CD4-positive, CD25-positive, alpha-beta regulatory T cell (primary cell): ENCODE results near the gene PSMC4. TPM values are rescaled to one million over a fixed set of nuclear protein-coding genes. Genes with fewer than 3 reads are reported as not detected.
"Not testable (repeated sequence)": the region's sequence is repeated elsewhere in the genome, so short reads cannot be mapped to it uniquely, and the experiment has no call there.

Source experiments
- ATAC-seq, 2 donors: fragments of 150-1000 bp; cut with Tn5 transposase; one replicate each; pipeline ENCODE4 v1.10.0; 2021; ENCODE audit warnings: low read depth in 2 of 2, moderate number of reproducible peaks in 2 of 2, moderate library complexity in 1 of 2
- DNase-seq, 3 donors: peaks; one replicate each; pipeline versions ENCODE4 v3.0.0 to v3.0.0-alpha.2; 2012 to 2022; ENCODE audit warnings: mixed read lengths in 1 of 3
- H3K27ac ChIP-seq: one replicate; pipeline ENCODE4 v1.7.0; 2013; ENCODE audit warnings: mild to moderate bottlenecking, low read length; ENCODE audit not compliant: insufficient read depth, poor library complexity, severe bottlenecking
- H3K27me3 ChIP-seq: one replicate; pipeline ENCODE4 v1.7.0; 2013; ENCODE audit warnings: low read length; ENCODE audit not compliant: control insufficient read depth, insufficient read depth
- H3K36me3 ChIP-seq: one replicate; pipeline ENCODE4 v1.7.0; 2013; ENCODE audit warnings: mild to moderate bottlenecking, low read length, moderate library complexity; ENCODE audit not compliant: control insufficient read depth, insufficient read depth
- H3K4me1 ChIP-seq: 2 replicates; pipeline ENCODE4 v1.7.0; 2013; ENCODE audit warnings: mild to moderate bottlenecking, low read length; ENCODE audit not compliant: insufficient read depth, control insufficient read depth, poor library complexity, severe bottlenecking
- H3K4me3 ChIP-seq: one replicate; pipeline ENCODE4 v1.7.0; 2013; ENCODE audit warnings: low read depth, mild to moderate bottlenecking, low read length, moderate library complexity
- H3K9me3 ChIP-seq, 2 experiments: 1 replicate in 1 of 2; 2 replicates in 1 of 2; pipeline ENCODE4 v1.7.0; 2013; ENCODE audit warnings: low read length in 2 of 2, mild to moderate bottlenecking in 1 of 2, moderate library complexity in 1 of 2; ENCODE audit not compliant: control insufficient read depth in 2 of 2
- H3K27ac Mint-ChIP-seq, 3 donors: one replicate each; pipeline ENCODE4 v1.8.0; 2020 to 2022; ENCODE audit warnings: mild to moderate bottlenecking in 3 of 3, mixed read lengths in 3 of 3, moderate library complexity in 2 of 3
- H3K27me3 Mint-ChIP-seq: one replicate; pipeline ENCODE4 v1.8.0; 2022; ENCODE audit warnings: mild to moderate bottlenecking, mixed read lengths
- H3K36me3 Mint-ChIP-seq: one replicate; pipeline ENCODE4 v1.8.0; 2020; ENCODE audit warnings: mixed read lengths
- H3K4me1 Mint-ChIP-seq, 4 donors: one replicate each; pipeline ENCODE4 v1.8.0; 2020 to 2022; ENCODE audit warnings: mixed read lengths in 4 of 4, mild to moderate bottlenecking in 1 of 4
- H3K4me3 Mint-ChIP-seq, 4 donors: one replicate each; pipeline ENCODE4 v1.8.0; 2020 to 2022; ENCODE audit warnings: mild to moderate bottlenecking in 4 of 4, mixed read lengths in 4 of 4, moderate library complexity in 3 of 4
- H3K9me3 Mint-ChIP-seq, 7 donors: one replicate each; pipeline ENCODE4 v1.8.0; 2020 to 2022; ENCODE audit warnings: mixed read lengths in 7 of 7, mild to moderate bottlenecking in 3 of 7, moderate library complexity in 2 of 7
- polyA plus RNA-seq, 4 donors: library from polyadenylated mRNA; unstranded; fragments of 300-500 nt; fragmentation: Illumina TruSeq; gene quantifications; one replicate each; pipeline ENCODE4 v1.2.3, GENCODE V29; 2021
- total RNA-seq: library from RNA; stranded (reverse); gene quantifications from one replicate; pipeline ENCODE4 v1.2.3, GENCODE V29; 2022

The PSMC4 gene
- total and polyA plus RNA-seq, 5 donors from 2014 or later, result 89.9 to 122 (median 105) TPM

DNA sequence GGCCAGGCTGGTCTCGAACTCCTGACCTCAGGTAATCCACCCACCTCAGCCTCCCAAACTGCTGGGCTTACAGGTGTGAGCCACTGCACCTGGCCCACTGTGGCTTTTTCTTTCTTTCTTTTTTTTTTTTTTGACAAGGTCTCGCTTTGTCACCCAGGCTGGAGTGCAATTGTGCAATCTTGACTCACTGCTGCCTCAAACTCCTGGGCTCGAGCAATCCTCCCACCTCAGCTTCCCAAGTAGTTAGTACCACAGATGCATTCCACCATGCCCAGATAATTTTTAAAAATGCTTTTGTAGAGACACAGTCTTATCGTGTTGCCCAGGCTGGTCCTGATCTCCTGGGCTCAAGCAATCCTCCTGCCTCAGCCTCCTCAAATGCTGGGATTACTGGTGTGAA lies 24.4 kb upstream of the PSMC4 start:
- Mint-ChIP-seq H3K9me3 (peaks cover 0 to 4% (median 0%) of the 10 kb centered on the region in 7 donors), H3K36me3 (peaks cover 4% of the 10 kb centered on the region), H3K27me3 (no peaks in the 10 kb centered on the region), H3K27ac (no peak overlapping the region), H3K4me1 (peaks cover 12 to 92% (median 46%) of the 10 kb centered on the region in 4 donors), H3K4me3 (peak overlapping the region in 2 of 4 donors; percentile 22 to 29)
- peaks cover 63% of the 10 kb centered on the region for H3K4me1 ChIP-seq
- H3K27ac ChIP-seq, result no peak overlapping the region
- no peaks in the 10 kb centered on the region for H3K36me3 ChIP-seq
- H3K27me3 ChIP-seq, result no peaks in the 10 kb centered on the region
- no peak for ATAC-seq
- no peak for DNase-seq
- no peak overlapping the region for H3K4me3 ChIP-seq
- H3K9me3 ChIP-seq, result no peaks in the 10 kb centered on the region

DNA sequence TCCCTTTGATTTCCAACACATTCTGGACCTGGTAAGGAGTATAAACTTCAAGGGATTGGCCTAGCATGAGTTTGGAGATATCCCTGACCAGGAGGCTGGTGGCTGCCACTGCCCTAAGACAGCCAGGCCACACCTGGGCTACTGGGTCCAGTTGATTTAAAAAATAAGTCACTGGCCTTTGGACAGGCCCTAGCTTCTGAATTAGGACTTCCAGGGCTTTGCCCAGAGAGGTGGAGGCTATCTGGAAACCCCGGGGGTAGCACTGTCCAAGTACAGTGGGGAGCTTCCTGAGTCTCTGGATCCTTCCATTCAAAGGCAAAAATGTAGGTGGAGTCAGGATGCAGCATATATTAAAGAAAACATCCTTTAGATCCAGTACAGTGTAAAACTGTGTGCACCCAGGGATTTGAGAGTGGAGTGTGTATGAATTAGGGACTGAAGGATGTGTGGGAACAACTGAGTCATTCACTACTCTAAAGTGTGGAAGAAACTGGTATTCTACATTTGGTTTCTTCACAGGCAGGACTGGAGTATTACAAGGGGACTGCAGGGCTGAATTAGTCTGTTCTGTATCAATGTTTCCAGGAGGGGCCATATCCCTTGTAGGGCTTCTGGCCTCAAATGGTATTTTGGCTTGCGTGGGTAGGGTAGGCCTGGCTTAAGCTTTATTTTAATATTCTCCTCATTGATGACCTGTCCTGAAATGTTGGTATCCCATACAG lies 21.8 kb upstream of the PSMC4 start:
- H3K27ac ChIP-seq, result no peak overlapping the region

DNA sequence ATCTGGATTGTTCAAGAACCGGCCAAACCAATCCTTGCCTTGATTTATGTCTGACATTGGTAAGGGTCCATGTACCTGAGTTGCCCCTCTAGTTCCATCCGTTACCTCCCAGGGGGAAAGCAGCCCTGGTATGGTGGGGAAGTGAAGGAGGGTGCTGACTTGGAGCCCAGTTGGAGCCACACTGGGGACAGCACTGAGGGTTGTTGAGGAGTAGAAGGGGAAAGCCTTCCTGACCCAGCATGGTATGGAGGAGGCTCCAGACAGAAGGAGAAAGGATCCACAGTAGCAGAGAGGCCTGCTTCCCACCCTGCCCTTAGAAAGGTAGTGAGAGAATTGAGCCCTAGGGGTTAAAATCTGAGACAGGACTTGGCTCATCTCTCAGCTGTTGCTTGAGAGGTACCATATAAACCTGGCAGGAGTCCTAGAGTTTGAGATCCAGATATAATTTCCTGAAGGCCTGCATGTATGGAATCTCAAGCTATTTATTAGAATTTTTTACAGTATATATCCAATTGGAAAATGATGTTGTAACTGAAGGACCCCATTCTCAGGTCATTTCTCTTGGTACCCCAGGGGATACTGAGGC lies 19.8 kb upstream of the PSMC4 start:
- Histone ChIP-seq H3K4me1 (peaks cover 58% of the 10 kb centered on the region), H3K27ac (peak overlapping the region; percentile 38), H3K36me3 (no peaks in the 10 kb centered on the region), H3K9me3 (no peaks in the 10 kb centered on the region), H3K4me3 (peak overlapping the region; percentile 17), H3K27me3 (no peaks in the 10 kb centered on the region)
- Mint-ChIP-seq H3K27ac (peak overlapping the region; percentile 82 to 99 (median 89)), H3K36me3 (no peaks in the 10 kb centered on the region), H3K27me3 (no peaks in the 10 kb centered on the region), H3K4me1 (peaks cover 20 to 92% (median 53%) of the 10 kb centered on the region in 4 donors), H3K9me3 (peaks cover 0 to 3% (median 0%) of the 10 kb centered on the region in 7 donors), H3K4me3 (peak overlapping the region in 3 of 4 donors; percentile 35 to 54 (median 44))
- ATAC-seq (no peak), DNase-seq (no peak)

More for the DNA sequence above, 21.8 kb upstream of the PSMC4 start:
- Mint-ChIP-seq H3K27me3 (no peaks in the 10 kb centered on the region), H3K4me1 (peaks cover 19 to 94% (median 51%) of the 10 kb centered on the region in 4 donors), H3K4me3 (peak overlapping the region in 1 of 4 donors; percentile 58), H3K36me3 (peaks cover 2% of the 10 kb centered on the region), H3K9me3 (peaks cover 0 to 3% (median 0%) of the 10 kb centered on the region in 7 donors), H3K27ac (peak overlapping the region in 2 of 3 donors; percentile 56 to 99)
- ATAC-seq (no peak), DNase-seq (no peak)
- Histone ChIP-seq H3K9me3 (no peaks in the 10 kb centered on the region), H3K4me1 (peaks cover 64% of the 10 kb centered on the region), H3K36me3 (no peaks in the 10 kb centered on the region), H3K4me3 (no peak overlapping the region), H3K27me3 (no peaks in the 10 kb centered on the region)

DNA sequence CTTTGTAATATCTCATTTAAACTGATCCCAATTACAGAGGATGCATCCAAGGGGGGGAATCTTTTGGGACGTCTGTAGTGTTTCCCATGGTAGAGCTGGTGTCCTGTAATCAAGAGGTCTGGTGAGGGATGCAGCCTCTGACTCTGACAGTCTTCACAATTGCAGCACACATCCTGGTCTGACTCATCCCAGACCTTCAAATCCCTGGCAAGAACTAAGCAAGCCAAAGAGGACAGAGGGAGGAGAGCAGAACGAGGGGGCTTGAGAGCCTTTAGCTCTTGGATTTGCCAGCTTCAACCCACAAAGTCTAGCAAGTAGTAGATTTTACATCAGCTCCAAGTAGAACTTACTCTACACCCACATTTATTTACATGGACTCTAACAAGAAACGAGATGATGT lies 19.3 kb upstream of the PSMC4 start:
- peak overlapping the region; percentile 28 to 83 (median 64) for H3K4me3 Mint-ChIP-seq
- peaks cover 0 to 3% (median 0%) of the 10 kb centered on the region in 7 donors for H3K9me3 Mint-ChIP-seq
- Histone ChIP-seq H3K4me1 (peaks cover 58% of the 10 kb centered on the region), H3K27ac (peak overlapping the region; percentile 79), H3K27me3 (no peaks in the 10 kb centered on the region), H3K36me3 (no peaks in the 10 kb centered on the region), H3K4me3 (peak overlapping the region; percentile 30), H3K9me3 (no peaks in the 10 kb centered on the region)
- no peaks in the 10 kb centered on the region for H3K36me3 Mint-ChIP-seq
- no peaks in the 10 kb centered on the region for H3K27me3 Mint-ChIP-seq
- peaks cover 20 to 93% (median 55%) of the 10 kb centered on the region in 4 donors for H3K4me1 Mint-ChIP-seq
- DNase-seq (no peak), ATAC-seq (no peak)
- peak overlapping the region; percentile 90 to 99 (median 99) for H3K27ac Mint-ChIP-seq

GRCh38 chr19:39953915-39954314 lies 17.1 kb upstream of the PSMC4 start:
- Mint-ChIP-seq H3K9me3 (peaks cover 0 to 3% (median 0%) of the 10 kb centered on the region in 7 donors), H3K4me1 (peaks cover 23 to 84% (median 54%) of the 10 kb centered on the region in 4 donors), H3K27ac (peak overlapping the region; percentile 43 to 99 (median 78)), H3K36me3 (no peaks in the 10 kb centered on the region), H3K27me3 (no peaks in the 10 kb centered on the region), H3K4me3 (peak overlapping the region; percentile 43 to 80 (median 70))
- Histone ChIP-seq H3K27ac (peak overlapping the region; percentile 79), H3K4me3 (peak overlapping the region; percentile 68), H3K27me3 (no peaks in the 10 kb centered on the region), H3K36me3 (no peaks in the 10 kb centered on the region), H3K4me1 (peaks cover 57% of the 10 kb centered on the region), H3K9me3 (no peaks in the 10 kb centered on the region)
- no peak for ATAC-seq
- DNase-seq, result no peak

DNA sequence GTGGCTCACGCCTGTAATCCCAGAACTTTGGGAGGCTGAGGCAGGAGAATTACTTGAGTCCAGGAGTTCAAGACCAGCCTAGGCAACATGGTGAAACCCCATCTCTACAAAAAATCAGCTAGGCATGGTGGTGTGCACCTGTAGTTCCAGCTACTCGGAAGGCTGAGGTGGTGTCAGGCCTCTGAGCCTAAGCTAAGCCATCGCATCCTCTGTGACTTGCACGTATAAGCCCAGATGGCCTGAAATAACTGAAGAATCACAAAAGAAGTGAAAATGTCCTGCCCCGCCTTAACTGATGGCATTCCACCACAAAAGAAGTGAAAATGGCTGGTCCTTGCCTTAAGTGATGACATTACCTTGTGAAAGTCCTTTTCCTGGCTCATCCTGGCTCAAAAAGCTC lies 13.1 kb upstream of the PSMC4 start:
- H3K9me3 Mint-ChIP-seq, H3K27me3 ChIP-seq: not testable (repeated sequence)

GRCh38 chr19:39958942-39959341 lies 12.0 kb upstream of the PSMC4 start:
- not testable (repeated sequence) for H3K27me3 ChIP-seq, H3K36me3 ChIP-seq, H3K27me3 Mint-ChIP-seq, H3K36me3 Mint-ChIP-seq, H3K9me3 Mint-ChIP-seq, H3K27ac ChIP-seq, H3K4me3 ChIP-seq, H3K9me3 ChIP-seq
- Mint-ChIP-seq H3K4me3 (peak overlapping the region in 3 of 4 donors; percentile 40 to 60 (median 51)), H3K4me1 (peaks cover 20 to 57% (median 31%) of the 10 kb centered on the region in 4 donors), H3K27ac (peak overlapping the region in 1 of 3 donors; percentile 94)
- H3K4me1 ChIP-seq, result peaks cover 12% of the 10 kb centered on the region
- ATAC-seq (peak in 1 of 2 donors; percentile 52), DNase-seq (peak in 1 of 3 donors; percentile 18)

More for the DNA sequence above, 13.1 kb upstream of the PSMC4 start:
- H3K4me1 Mint-ChIP-seq, result peaks cover 22 to 65% (median 39%) of the 10 kb centered on the region in 4 donors
- H3K27ac ChIP-seq, H3K36me3 Mint-ChIP-seq, H3K36me3 ChIP-seq, H3K27me3 Mint-ChIP-seq, DNase-seq, H3K9me3 ChIP-seq, H3K4me3 ChIP-seq, H3K4me3 Mint-ChIP-seq, ATAC-seq: not testable (repeated sequence)
- H3K4me1 ChIP-seq, result peaks cover 22% of the 10 kb centered on the region
- peak overlapping the region in 2 of 3 donors; percentile 51 to 60 for H3K27ac Mint-ChIP-seq
